K562 treated with DMSO at 1 percent for 24 hours (cell line): ENCODE data around the gene PCDHB11. TPM values are rescaled to one million over a fixed set of nuclear protein-coding genes. Genes with fewer than 3 reads are reported as not detected.

ENCODE experiments used
- total RNA-seq: library from RNA; unstranded; fragments of 300-600 nt; gene quantifications from 2 replicates; pipeline ENCODE4 v1.2.3, GENCODE V29; 2022; ENCODE audit warnings: low read depth; ENCODE audit not compliant: insufficient read depth

The PCDHB11 gene
- total RNA-seq: 0.13 TPM in 1 of 2 replicates, not detected in the other

GRCh38 chr5:141199359-141200235, at the start of gene PCDHB11:
TSS of gene PCDHB11 (plus strand) at chr5:141199627. CDS start at chr5:141199775, 148 bp downstream.

GRCh38 chr5:141149812-141150211, 49.6 kb upstream of the PCDHB11 start, which contains the start of gene PCDHB6:
TSS of gene PCDHB6 (plus strand) at chr5:141150057. CDS start at chr5:141150258, 201 bp downstream.

GRCh38 chr5:141172381-141173204, 26.8 kb upstream of the PCDHB11 start, which contains the start of gene PCDHB7:
TSS of gene PCDHB7 (plus strand) at chr5:141172644. CDS start at chr5:141172836, 192 bp downstream.

GRCh38 chr5:141177577-141178191, 21.7 kb upstream of the PCDHB11 start, which contains the start of gene PCDHB8:
TSS of gene PCDHB8 (plus strand) at chr5:141177790. CDS start at chr5:141178035, 245 bp downstream.

GRCh38 chr5:141182248-141182647, 17.2 kb upstream of the PCDHB11 start, which contains the start of gene PCDHB16:
TSS of gene PCDHB16 (plus strand) at chr5:141182387. CDS start at chr5:141182560, 173 bp downstream.

GRCh38 chr5:141186897-141187512, 12.4 kb upstream of the PCDHB11 start, which contains the start of gene PCDHB9:
TSS of gene PCDHB9 (plus strand) at chr5:141187161. CDS start at chr5:141187319, 158 bp downstream.

GRCh38 chr5:141192110-141192725, 7.2 kb upstream of the PCDHB11 start, which contains the start of gene PCDHB10:
TSS of gene PCDHB10 (plus strand) at chr5:141192353. CDS start at chr5:141192553, 200 bp downstream.

GRCh38 chr5:141208478-141208877, 9.1 kb downstream of the PCDHB11 start, which contains the start of gene PCDHB12:
TSS of gene PCDHB12 (plus strand) at chr5:141208719. CDS start at chr5:141208908, 189 bp downstream.

GRCh38 chr5:141213656-141214339, 14.4 kb downstream of the PCDHB11 start, which contains the start of gene PCDHB13:
TSS of gene PCDHB13 (plus strand) at chr5:141213919. CDS start at chr5:141214124, 205 bp downstream.

GRCh38 chr5:141223112-141223783, 23.8 kb downstream of the PCDHB11 start, which contains the start of gene PCDHB14:
TSS of gene PCDHB14 (plus strand) at chr5:141223343. CDS start at chr5:141223506, 163 bp downstream.

GRCh38 chr5:141245250-141245717, 45.9 kb downstream of the PCDHB11 start, which contains the start of gene PCDHB15:
TSS of gene PCDHB15 (plus strand) at chr5:141245395. CDS start at chr5:141245579, 184 bp downstream.

Other genes with a start within 250 kb of the PCDHB11 start
- not detected in 2 replicates for gene PCDHAC2, start 233.2 kb upstream of the PCDHB11 start, total RNA-seq
- not detected in 2 replicates for gene PCDHB1, start 148.3 kb upstream of the PCDHB11 start, total RNA-seq
- gene PCDHB2, start 105.0 kb upstream of the PCDHB11 start, total RNA-seq: 0.44 and 0.59 TPM in 2 replicates
- gene PCDHB3, start 99.2 kb upstream of the PCDHB11 start, total RNA-seq: 0.31 and 0.35 TPM in 2 replicates
- gene PCDHB4, start 77.8 kb upstream of the PCDHB11 start, total RNA-seq: 0.08 TPM in 1 of 2 replicates, not detected in the other
- gene PCDHB5, start 64.4 kb upstream of the PCDHB11 start, total RNA-seq: 0.23 TPM in 1 of 2 replicates, not detected in the other
- gene PCDHB6, start 49.6 kb upstream of the PCDHB11 start, total RNA-seq: not detected in 2 replicates
- 0.06 TPM in 1 of 2 replicates, not detected in the other for gene PCDHB7, start 27.0 kb upstream of the PCDHB11 start, total RNA-seq
- gene PCDHB8, start 21.8 kb upstream of the PCDHB11 start, total RNA-seq: 0.09 TPM in 1 of 2 replicates, not detected in the other
- gene PCDHB16, start 17.2 kb upstream of the PCDHB11 start, total RNA-seq: not detected in 2 replicates
- not detected in 2 replicates for gene PCDHB9, start 12.5 kb upstream of the PCDHB11 start, total RNA-seq
- gene PCDHB10, start 7.3 kb upstream of the PCDHB11 start, total RNA-seq: not detected in 2 replicates
- not detected in 2 replicates for gene PCDHB12, start 9.1 kb downstream of the PCDHB11 start, total RNA-seq
- gene PCDHB13, start 14.3 kb downstream of the PCDHB11 start, total RNA-seq: 0.16 and 0.22 TPM in 2 replicates
- gene PCDHB14, start 23.7 kb downstream of the PCDHB11 start, total RNA-seq: 0.21 TPM in 1 of 2 replicates, not detected in the other
- gene PCDHB15, start 45.8 kb downstream of the PCDHB11 start, total RNA-seq: 0.35 and 0.52 TPM in 2 replicates
- not detected in 2 replicates for gene SLC25A2, start 104.4 kb downstream of the PCDHB11 start, total RNA-seq
- gene TAF7, start 121.2 kb downstream of the PCDHB11 start, total RNA-seq: 95.8 and 97.2 TPM in 2 replicates
- 0.16 and 0.29 TPM in 2 replicates for gene PCDHGA1, start 130.9 kb downstream of the PCDHB11 start, total RNA-seq
- gene PCDHGA2, start 139.1 kb downstream of the PCDHB11 start, total RNA-seq: 0.54 and 0.63 TPM in 2 replicates
- gene PCDHGA3, start 144.2 kb downstream of the PCDHB11 start, total RNA-seq: 0.50 and 0.89 TPM in 2 replicates
- 0.43 and 0.52 TPM in 2 replicates for gene PCDHGB1, start 150.5 kb downstream of the PCDHB11 start, total RNA-seq
- gene PCDHGA4, start 155.4 kb downstream of the PCDHB11 start, total RNA-seq: 0.52 and 1.2 TPM in 2 replicates
- 0.51 and 0.63 TPM in 2 replicates for gene PCDHGB2, start 160.4 kb downstream of the PCDHB11 start, total RNA-seq
- 0.22 and 0.44 TPM in 2 replicates for gene PCDHGA5, start 164.5 kb downstream of the PCDHB11 start, total RNA-seq
- gene PCDHGB3, start 170.6 kb downstream of the PCDHB11 start, total RNA-seq: 0.51 and 0.56 TPM in 2 replicates
- 0.27 and 0.39 TPM in 2 replicates for gene PCDHGA6, start 174.3 kb downstream of the PCDHB11 start, total RNA-seq
- 0.37 TPM in 2 replicates for gene PCDHGA7, start 183.1 kb downstream of the PCDHB11 start, total RNA-seq
- gene PCDHGB4, start 188.1 kb downstream of the PCDHB11 start, total RNA-seq: 0.12 and 0.16 TPM in 2 replicates
- gene PCDHGA8, start 193.0 kb downstream of the PCDHB11 start, total RNA-seq: 0.43 and 0.49 TPM in 2 replicates
- gene PCDHGB5, start 198.3 kb downstream of the PCDHB11 start, total RNA-seq: 0.42 and 0.75 TPM in 2 replicates
- gene PCDHGA9, start 203.2 kb downstream of the PCDHB11 start, total RNA-seq: 0.17 TPM in 1 of 2 replicates, not detected in the other
- 0.16 and 0.27 TPM in 2 replicates for gene PCDHGB6, start 208.4 kb downstream of the PCDHB11 start, total RNA-seq
- gene PCDHGA10, start 213.4 kb downstream of the PCDHB11 start, total RNA-seq: 0.07 TPM in 1 of 2 replicates, not detected in the other
- gene PCDHGB7, start 218.1 kb downstream of the PCDHB11 start, total RNA-seq: not detected in 2 replicates
- 0.15 TPM in 1 of 2 replicates, not detected in the other for gene PCDHGA11, start 221.4 kb downstream of the PCDHB11 start, total RNA-seq
- 0.06 TPM in 1 of 2 replicates, not detected in the other for gene PCDHGA12, start 230.9 kb downstream of the PCDHB11 start, total RNA-seq